Hepatic stellate cell (primary cell): ENCODE results near the gene KRT25.
"Not testable (repeated sequence)": the region's sequence is repeated elsewhere in the genome, so short reads cannot be mapped to it uniquely, and the experiment has no call there.

ENCODE experiments used
- DNase-seq: peaks from one replicate; pipeline ENCODE4 v3.0.0; 2011; ENCODE audit warnings: low spot score

The KRT25 gene

GRCh38 chr17:40751065-40751464 lies 4.1 kb downstream of the KRT25 start:
- no peak for DNase-seq

DNA sequence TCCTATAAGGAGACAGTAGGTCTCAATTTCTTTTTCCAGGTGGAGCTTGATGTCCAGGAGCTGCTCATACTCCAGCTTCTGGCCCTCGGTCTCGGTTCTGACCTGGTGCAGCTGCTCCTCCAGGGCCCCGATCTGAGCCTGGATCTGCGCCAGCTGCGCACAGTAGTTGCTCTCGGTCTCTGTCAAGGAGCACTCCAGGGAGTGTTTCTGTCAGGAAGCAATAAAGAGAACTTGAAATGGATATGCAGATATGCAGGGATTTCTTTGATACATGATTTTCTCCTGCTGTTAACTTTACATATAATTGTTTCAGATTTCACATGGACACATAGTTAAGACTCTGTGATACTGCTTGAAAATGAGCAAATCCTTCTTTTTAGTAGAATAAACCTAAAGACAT lies 4.7 kb downstream of the KRT25 start:
- no peak for DNase-seq

DNA sequence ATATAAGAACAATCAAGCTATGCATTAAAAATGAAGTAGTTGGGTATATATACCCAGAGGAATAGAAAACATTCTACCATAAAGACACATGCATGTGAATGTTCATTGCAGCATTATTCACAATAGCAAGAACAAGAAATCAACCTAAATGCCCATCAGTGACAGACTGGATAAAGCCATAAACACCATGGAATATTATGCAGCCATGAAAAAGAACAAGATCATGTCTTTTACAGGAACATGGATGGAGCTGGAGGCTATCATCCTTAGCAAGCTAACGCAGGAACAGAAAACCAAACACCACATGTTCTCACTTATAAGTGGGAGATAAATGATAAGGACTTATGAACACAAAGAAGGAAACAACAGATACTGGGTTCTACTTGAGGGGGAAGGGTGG lies 6.5 kb downstream of the KRT25 start:
- not testable (repeated sequence) for DNase-seq

GRCh38 chr17:40738553-40738952 lies 16.6 kb downstream of the KRT25 start:
- DNase-seq: no peak

DNA sequence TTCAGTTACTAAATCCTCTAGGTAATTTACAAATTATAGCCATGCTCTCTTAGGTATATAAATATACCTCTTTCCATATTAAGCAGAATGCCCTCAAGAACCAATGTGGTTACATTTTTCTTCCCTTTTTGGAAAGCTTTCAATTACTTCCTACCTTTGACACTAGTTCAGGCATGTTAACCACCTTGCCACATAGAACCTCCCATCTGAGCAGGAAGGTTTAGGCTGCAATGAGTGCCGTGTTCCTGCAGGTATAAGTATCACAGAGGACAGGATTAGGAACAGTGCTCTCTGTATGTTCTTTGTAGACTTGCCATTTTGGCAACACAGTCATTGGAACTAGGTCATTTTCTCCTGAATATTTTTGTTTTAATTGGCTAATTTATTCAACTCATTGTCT lies 20.1 kb downstream of the KRT25 start:
- DNase-seq: no peak

DNA sequence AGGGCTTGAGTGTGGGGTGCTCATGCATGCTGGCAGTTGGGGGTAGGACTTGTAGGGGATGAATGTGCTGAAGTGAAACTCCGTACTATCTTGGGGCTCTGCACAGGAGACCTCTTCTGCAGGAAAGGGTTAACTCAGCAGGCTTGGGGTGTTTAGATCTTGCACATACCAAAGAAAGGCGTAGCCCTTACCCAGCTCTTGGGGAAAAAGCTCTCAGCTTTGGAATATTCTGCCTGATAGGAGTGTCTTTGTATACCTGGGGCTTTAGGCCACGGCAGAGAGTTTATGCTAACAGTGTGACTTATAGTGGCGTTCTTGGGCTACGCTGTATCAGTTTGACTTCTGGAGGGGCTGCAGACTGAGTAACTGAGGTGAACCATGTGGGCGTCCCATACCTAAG lies 21.1 kb downstream of the KRT25 start:
- no peak for DNase-seq

GRCh38 chr17:40730970-40731369 lies 24.2 kb downstream of the KRT25 start:
- DNase-seq: no peak

DNA sequence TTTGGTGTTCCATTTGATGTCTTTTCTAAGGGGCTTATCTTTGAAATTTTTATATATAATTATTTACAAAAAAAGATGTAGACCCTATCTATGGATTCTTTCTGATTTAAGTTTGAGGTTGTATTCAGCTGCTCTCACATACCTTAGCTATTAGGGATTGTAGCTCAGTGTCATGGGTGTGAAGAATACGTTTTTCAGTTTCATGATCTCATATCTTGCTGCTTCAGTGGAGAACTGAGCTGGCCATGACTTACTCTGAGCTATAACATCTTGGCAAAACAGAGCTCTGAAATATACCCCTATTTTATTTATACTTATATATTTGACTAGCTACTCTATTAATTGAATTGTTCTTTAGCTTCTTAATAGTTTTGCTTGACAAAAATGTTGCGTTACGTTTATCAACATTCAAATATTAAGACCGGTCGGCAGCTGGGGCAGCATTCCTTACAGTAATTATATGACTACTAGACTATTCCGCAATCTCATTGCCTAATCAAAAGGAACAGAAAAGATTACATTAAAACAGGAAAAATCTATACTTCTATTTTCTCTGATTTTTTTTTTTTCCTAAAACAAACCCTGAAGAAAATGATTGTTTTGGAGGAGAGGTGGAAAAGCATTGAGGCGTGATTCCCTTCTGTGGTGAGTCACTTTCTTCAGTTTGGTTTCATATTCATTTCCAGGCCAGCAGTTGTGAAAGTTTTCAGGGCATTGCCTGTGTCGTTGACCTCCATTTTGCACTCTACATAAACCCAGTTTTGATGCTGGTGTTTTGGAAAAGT lies 27.5 kb downstream of the KRT25 start:
- DNase-seq: no peak

- DNase-seq: no peak
Observed at GRCh38 chr17:40726919-40727318, 28.2 kb downstream of the KRT25 start.

DNA sequence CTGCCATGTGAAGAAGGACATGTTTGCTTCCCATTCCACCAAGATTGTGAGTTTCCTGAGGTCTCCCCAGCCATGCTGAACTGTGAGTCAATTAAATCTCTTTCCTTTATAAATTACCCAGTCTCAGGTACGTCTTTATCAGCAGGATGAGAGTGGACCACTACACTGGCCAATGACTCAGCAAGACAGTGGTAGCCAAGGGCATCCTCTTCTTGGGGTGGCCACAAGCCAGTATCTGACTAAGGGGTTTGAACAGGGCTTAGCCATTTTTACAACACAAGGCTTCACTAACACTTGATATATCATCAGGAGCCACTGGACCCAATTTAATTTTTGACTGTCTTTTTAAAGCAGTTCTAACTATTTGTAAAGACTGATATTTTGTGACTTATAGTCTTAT lies 30.5 kb downstream of the KRT25 start:
- no peak for DNase-seq

GRCh38 chr17:40722241-40722640 lies 32.9 kb downstream of the KRT25 start:
- no peak for DNase-seq

DNA sequence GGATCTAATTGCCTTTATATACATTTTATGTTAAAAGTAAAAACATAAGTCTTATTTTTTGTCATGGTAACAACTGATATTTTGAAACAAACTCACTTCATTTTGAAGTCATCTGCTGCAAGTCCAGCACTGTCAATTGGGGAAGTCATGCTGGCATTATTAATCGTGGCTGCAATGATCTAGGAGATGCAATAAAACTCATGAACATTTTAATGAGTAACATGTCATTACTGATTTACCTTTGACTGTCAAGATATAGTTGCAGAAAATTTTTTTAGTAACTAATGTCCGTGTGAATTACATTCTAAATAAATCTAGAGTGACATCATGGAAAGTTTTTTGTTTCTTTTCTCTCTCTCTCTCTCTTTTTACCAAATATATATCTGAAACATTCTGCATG lies 34.2 kb downstream of the KRT25 start:
- DNase-seq: no peak

GRCh38 chr17:40718930-40719329 lies 36.2 kb downstream of the KRT25 start:
- no peak for DNase-seq

GRCh38 chr17:40717776-40718175 lies 37.4 kb downstream of the KRT25 start:
- DNase-seq: no peak

DNA sequence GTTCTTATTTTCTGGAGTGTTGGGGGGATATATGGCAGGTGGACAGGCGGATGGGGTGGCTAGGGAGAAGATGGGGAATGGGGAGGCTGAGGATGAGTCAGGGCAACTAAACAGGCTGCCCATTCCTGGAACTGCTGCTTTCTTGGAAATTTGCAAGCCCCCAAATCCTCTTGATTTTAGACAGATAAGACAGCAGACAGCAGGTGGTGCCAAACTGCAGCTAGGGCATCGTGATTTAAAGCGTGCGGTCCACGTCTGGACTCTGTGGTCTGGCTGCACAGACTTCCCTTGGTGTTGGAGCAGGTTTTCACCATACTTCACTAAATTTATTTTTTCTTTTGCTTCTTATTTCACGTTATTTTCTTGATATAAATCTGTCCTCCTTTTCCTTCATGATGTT lies 40.7 kb downstream of the KRT25 start:
- DNase-seq: no peak

GRCh38 chr17:40707745-40708144 lies 47.4 kb downstream of the KRT25 start:
- no peak for DNase-seq

- DNase-seq: no peak
Observed at GRCh38 chr17:40705584-40705983, 49.5 kb downstream of the KRT25 start.

DNA sequence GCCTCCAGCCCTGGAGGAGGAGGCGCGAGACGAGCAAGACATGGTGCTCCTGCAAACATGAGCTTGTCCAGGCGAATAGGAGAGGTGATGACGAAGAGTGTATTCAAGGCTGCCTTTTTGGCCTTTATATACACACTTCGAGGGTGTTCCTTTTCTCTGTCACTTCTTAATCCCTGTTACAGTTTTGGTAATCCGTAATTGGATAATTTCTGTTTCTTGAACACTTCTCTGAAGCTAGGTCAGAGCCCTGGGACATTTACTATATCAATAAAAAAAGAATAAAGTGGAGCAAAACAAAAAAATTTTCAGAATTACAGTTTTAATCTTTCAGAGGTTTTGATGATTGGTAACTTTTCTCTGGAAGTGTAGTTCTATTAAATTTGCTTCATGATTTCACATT lies 51.5 kb downstream of the KRT25 start, which contains the start of gene KRT24:
KRT24 (minus strand) TSS at position 101 of the 400 bp plus-strand sequence; CDS start at position 42, 59 bp downstream.
- no peak for DNase-seq

GRCh38 chr17:40702271-40702670 lies 52.9 kb downstream of the KRT25 start:
- DNase-seq: no peak

DNA sequence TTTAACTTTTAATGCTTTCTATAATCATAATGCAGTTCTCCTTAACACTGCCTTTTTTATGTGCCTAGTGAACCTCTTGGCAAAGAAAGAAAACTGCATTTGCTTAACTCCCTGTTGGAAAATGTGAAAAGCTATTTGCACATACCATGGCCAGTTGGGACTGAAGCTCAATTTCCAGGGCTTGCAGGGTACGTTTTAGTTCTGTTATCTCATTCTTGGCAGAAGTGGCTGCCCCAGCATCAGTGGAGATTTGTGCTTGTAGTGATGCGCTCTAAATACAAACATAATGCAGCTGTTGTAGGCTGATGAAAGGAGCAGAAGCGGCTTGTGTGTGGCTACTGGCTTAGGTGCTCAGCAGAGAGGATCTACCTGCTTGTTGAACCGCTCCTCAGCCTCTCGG lies 55.3 kb downstream of the KRT25 start:
- no peak for DNase-seq

DNA sequence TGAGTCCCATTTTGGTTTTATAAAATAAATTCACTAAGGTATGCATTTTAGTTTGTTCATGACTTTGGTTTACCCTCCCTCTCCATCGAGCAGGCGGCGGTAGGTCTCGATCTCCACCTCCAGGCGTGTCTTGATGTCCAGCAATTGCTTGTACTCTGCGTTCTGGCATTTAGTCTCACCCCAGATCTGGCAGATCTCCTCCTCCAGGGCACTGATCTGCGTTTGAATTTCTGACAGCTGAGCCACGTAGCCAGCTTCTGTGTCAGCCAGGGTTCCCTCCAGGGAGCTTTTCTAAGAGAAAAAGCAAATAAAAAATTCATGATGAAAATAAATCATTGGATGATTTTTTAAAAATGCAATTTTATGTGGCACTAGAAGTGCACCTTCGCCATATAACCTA lies 55.8 kb downstream of the KRT25 start:
- DNase-seq: no peak
